RWPE1 (cell line): Measurements from ENCODE around the gene NOX3.

Experiments used
- CTCF ChIA-PET: fragments of 350-600 bp; sonication (Branson Sonifier 250); formaldehyde crosslinking; extraction: SDS; loops from one replicate; lab custom pipeline; 2021; lab: Yijun Ruan, JAX
- POLR2A ChIA-PET: fragments of 400-600 bp; formaldehyde crosslinking; extraction: SDS; loops from one replicate; lab custom pipeline; 2020; ENCODE audit warnings: antibody characterized with exemption; ENCODE audit not compliant: low non-redundant PET; lab: Yijun Ruan, JAX
- DNase-seq: peaks from one replicate; pipeline ENCODE4 v3.0.0; 2012; ENCODE audit warnings: low spot score
- H3K27ac ChIP-seq: fragments of 450-650 bp; 2 replicates; pipeline ENCODE4 v1.5.1; 2017
- CTCF ChIP-seq: fragments of 450-650 bp; conservative IDR thresholded peaks from 2 replicates; pipeline ENCODE4 v1.5.1; 2017; ENCODE audit warnings: low read depth, mild to moderate bottlenecking

The NOX3 gene

GRCh38 chr6:155395339-155395738, 60.3 kb downstream of the NOX3 start:
- TF ChIP-seq CTCF = no peak
- CTCF ChIA-PET = no interaction called here
- no peak for DNase-seq
- H3K27ac ChIP-seq = no peak overlapping the region
- POLR2A ChIA-PET = no interaction called here

- ChIA-PET CTCF (interaction anchor here (0.6 kb wide), 1 partner anchor 112 kb away, joined by 3 read pairs; no protein-coding TSS in a partner anchor), POLR2A (no interaction called here)
- H3K27ac ChIP-seq = no peak overlapping the region
- DNase-seq = no peak
- TF ChIP-seq CTCF = no peak
These were observed 66.5 kb downstream of the NOX3 start for GRCh38 chr6:155389130-155389529.

GRCh38 chr6:155388591-155388990, 67.0 kb downstream of the NOX3 start:
- no peak for DNase-seq
- TF ChIP-seq CTCF = no peak
- POLR2A ChIA-PET = no interaction called here

GRCh38 chr6:155387481-155387880, 68.2 kb downstream of the NOX3 start:
- no peak for DNase-seq
- ChIA-PET CTCF (no interaction called here), POLR2A (no interaction called here)

More at GRCh38 chr6:155388591-155388990, 67.0 kb downstream of the NOX3 start:
- CTCF ChIA-PET = interaction anchor here (0.6 kb wide), 1 partner anchor 112 kb away, joined by 3 read pairs; no protein-coding TSS in a partner anchor
- no peak overlapping the region for H3K27ac ChIP-seq

GRCh38 chr6:155384321-155384952, 71.2 kb downstream of the NOX3 start:
- no peak for DNase-seq
- CTCF ChIA-PET = interaction anchor here (0.7 kb wide), 1 partner anchor 394 kb away, joined by 3 read pairs; no protein-coding TSS in a partner anchor
- no peak overlapping the region for H3K27ac ChIP-seq
- POLR2A ChIA-PET = no interaction called here
- TF ChIP-seq CTCF = no peak

More at GRCh38 chr6:155387481-155387880, 68.2 kb downstream of the NOX3 start:
- H3K27ac ChIP-seq = no peak overlapping the region
- no peak for TF ChIP-seq CTCF

- DNase-seq = no peak
- no peak overlapping the region for H3K27ac ChIP-seq
- TF ChIP-seq CTCF = no peak
- ChIA-PET POLR2A (no interaction called here), CTCF (no interaction called here)
These were observed 71.7 kb downstream of the NOX3 start for GRCh38 chr6:155383913-155384312.
